H1 (cell line): ENCODE measurements around the gene F11. TPM values are rescaled to one million over a fixed set of nuclear protein-coding genes. Genes with fewer than 3 reads are reported as not detected.
"Not testable (repeated sequence)": the region's sequence is repeated elsewhere in the genome, so short reads cannot be mapped to it uniquely, and the experiment has no call there.

Experiments used
- CTCF ChIA-PET: fragments of 300-600 bp; sonication (Branson Sonifier 250); formaldehyde crosslinking; loops from one replicate; lab custom pipeline; 2021; ENCODE audit not compliant: partially characterized antibody; lab: Charles Lee
- POLR2A ChIA-PET: fragments of 300-600 bp; sonication (Branson Sonifier 250); formaldehyde crosslinking; loops from one replicate; lab custom pipeline; 2021; ENCODE audit warnings: inconsistent platforms; ENCODE audit not compliant: partially characterized antibody; lab: Charles Lee
- DNase-seq, 2 experiments: peaks; one replicate each; pipeline versions ENCODE4 v3.0.0 to v3.0.0-alpha.2; 2010 to 2022; ENCODE audit warnings: low spot score in 2 of 2, low read depth in 1 of 2, mixed read lengths in 1 of 2
- FAIRE-seq: peaks from 2 replicates; lab custom pipeline; 2011; peaks lifted over from hg19 to GRCh38; lab: Jason Lieb, UNC
- H2AFZ ChIP-seq: 2 replicates; pipeline ENCODE4 v1.8.1; 2012; ENCODE audit warnings: low read length, inconsistent platforms
- H2AK5ac ChIP-seq: 2 replicates; pipeline ENCODE4 v1.6.1; 2013; ENCODE audit warnings: low read depth, low read length
- H2BK120ac ChIP-seq: replicated peaks from 2 replicates; pipeline ENCODE3; 2013; ENCODE audit warnings: low read depth, low read length, inconsistent platforms
- H2BK12ac ChIP-seq: 2 replicates; pipeline ENCODE4 v1.6.1; 2013; ENCODE audit warnings: low read depth, low read length
- H2BK15ac ChIP-seq: 2 replicates; pipeline ENCODE4 v1.6.1; 2013; ENCODE audit warnings: low read length
- H2BK20ac ChIP-seq: 2 replicates; pipeline ENCODE4 v1.6.1; 2013; ENCODE audit warnings: low read length
- H2BK5ac ChIP-seq: 2 replicates; pipeline ENCODE4 v1.6.1; 2013; ENCODE audit warnings: low read depth, low read length
- H3K14ac ChIP-seq: 2 replicates; pipeline ENCODE4 v1.6.1; 2013; ENCODE audit warnings: inconsistent platforms; ENCODE audit not compliant: insufficient read length
- H3K18ac ChIP-seq: 2 replicates; pipeline ENCODE4 v1.6.1; 2013; ENCODE audit warnings: low read length; ENCODE audit errors: extremely low read depth
- H3K23ac ChIP-seq: 2 replicates; pipeline ENCODE4 v1.6.1; 2013; ENCODE audit warnings: inconsistent platforms; ENCODE audit not compliant: insufficient read length
- H3K23me2 ChIP-seq: 2 replicates; pipeline ENCODE4 v1.6.1; 2013; ENCODE audit warnings: low read depth, low read length
- H3K27ac ChIP-seq: 2 replicates; pipeline ENCODE4 v1.6.1; 2011; ENCODE audit warnings: low read depth, low read length, inconsistent platforms
- H3K27me3 ChIP-seq, 4 experiments: replicated peaks in 1 of 4; 1 replicate in 1 of 4; 2 replicates in 3 of 4; pipeline versions ENCODE4 v1.6.1 to v1.8.1; 2011 to 2013; ENCODE audit warnings: low read length in 3 of 4, mild to moderate bottlenecking in 3 of 4, inconsistent platforms in 2 of 4, mixed read lengths in 2 of 4, moderate library complexity in 1 of 4; ENCODE audit not compliant: control insufficient read depth in 3 of 4, insufficient read depth in 3 of 4; ENCODE audit errors: extremely low read depth in 1 of 4
- H3K36me3 ChIP-seq, 4 experiments: 2 replicates each; pipeline versions ENCODE4 v1.6.1 to v1.8.1; 2011 to 2013; ENCODE audit warnings: mild to moderate bottlenecking in 4 of 4, low read length in 3 of 4, moderate library complexity in 2 of 4, control low read depth in 1 of 4, inconsistent platforms in 1 of 4; ENCODE audit not compliant: insufficient read depth in 4 of 4, control insufficient read depth in 2 of 4
- H3K4ac ChIP-seq: replicated peaks from 2 replicates; pipeline ENCODE3; 2013; ENCODE audit warnings: low read length, low read depth, mixed read lengths, inconsistent platforms; ENCODE audit not compliant: insufficient read length
- H3K4me1 ChIP-seq, 4 experiments: replicated peaks in 1 of 4; 1 replicate in 1 of 4; 2 replicates in 3 of 4; pipeline versions ENCODE4 v1.6.1 to v1.8.1; 2011 to 2013; ENCODE audit warnings: low read length in 3 of 4, inconsistent platforms in 2 of 4, mixed read lengths in 1 of 4; ENCODE audit not compliant: insufficient read depth in 4 of 4, control insufficient read depth in 3 of 4
- H3K4me2 ChIP-seq, 2 experiments: 2 replicates each; pipeline versions ENCODE4 v1.6.1 to v1.8.1; 2011 to 2013; ENCODE audit warnings: low read depth in 2 of 2, low read length in 2 of 2, control low read depth in 1 of 2, inconsistent platforms in 1 of 2, mild to moderate bottlenecking in 1 of 2; ENCODE audit not compliant: insufficient read depth in 1 of 2
- H3K4me3 ChIP-seq, 4 experiments: fragments of 200-600, 300-600 bp in 1 of 4; sonication (generic), shearing (Covaris generic), sonication (Bioruptor Twin) in 1 of 4; 2 replicates each; pipeline versions ENCODE4 v1.5.1 to v1.8.1; 2011 to 2016; ENCODE audit warnings: low read length in 4 of 4, low read depth in 3 of 4, control low read depth in 2 of 4, inconsistent platforms in 2 of 4, mild to moderate bottlenecking in 2 of 4, mixed read lengths in 1 of 4, moderate library complexity in 1 of 4; ENCODE audit not compliant: insufficient read depth in 2 of 4; ENCODE audit errors: extremely low read depth in 1 of 4
- H3K56ac ChIP-seq: replicated peaks from 2 replicates; pipeline ENCODE3; 2013; ENCODE audit warnings: low read depth, mild to moderate bottlenecking, mixed read lengths, low read length, inconsistent platforms; ENCODE audit not compliant: insufficient read length
- H3K79me1 ChIP-seq: 2 replicates; pipeline ENCODE4 v1.6.1; 2013; ENCODE audit warnings: low read depth, low read length, control low read depth
- H3K79me2 ChIP-seq, 2 experiments: 2 replicates each; pipeline versions ENCODE4 v1.6.1 to v1.8.1; 2012 to 2013; ENCODE audit warnings: low read length in 2 of 2, mild to moderate bottlenecking in 2 of 2, inconsistent platforms in 1 of 2; ENCODE audit not compliant: insufficient read depth in 2 of 2, control insufficient read depth in 1 of 2
- H3K9ac ChIP-seq, 4 experiments: replicated peaks in 1 of 4; 1 replicate in 1 of 4; 2 replicates in 3 of 4; pipeline versions ENCODE4 v1.6.1 to v1.8.1; 2011 to 2013; ENCODE audit warnings: low read depth in 3 of 4, low read length in 3 of 4, control low read depth in 2 of 4, mild to moderate bottlenecking in 2 of 4, moderate library complexity in 2 of 4, inconsistent platforms in 1 of 4; ENCODE audit errors: extremely low read depth in 1 of 4
- H3K9me3 ChIP-seq, 2 experiments: 2 replicates each; pipeline versions ENCODE4 v1.6.1 to v1.8.1; 2012 to 2013; ENCODE audit warnings: mild to moderate bottlenecking in 2 of 2, moderate library complexity in 2 of 2, control low read depth in 1 of 2, inconsistent platforms in 1 of 2, low read depth in 1 of 2, low read length in 1 of 2, mixed read lengths in 1 of 2; ENCODE audit not compliant: insufficient read depth in 2 of 2
- H4K20me1 ChIP-seq, 2 experiments: replicated peaks in 1 of 2; 2 replicates each; pipeline versions ENCODE3 to v1.8.1; 2011 to 2013; ENCODE audit warnings: inconsistent platforms in 2 of 2, low read length in 2 of 2, mild to moderate bottlenecking in 1 of 2; ENCODE audit not compliant: insufficient read depth in 2 of 2, control insufficient read depth in 1 of 2
- H4K5ac ChIP-seq: 2 replicates; pipeline ENCODE4 v1.6.1; 2013; ENCODE audit warnings: low read length, low read depth, mixed read lengths, inconsistent platforms; ENCODE audit not compliant: insufficient read length
- H4K8ac ChIP-seq: 2 replicates; pipeline ENCODE4 v1.8.0; 2013; ENCODE audit warnings: mild to moderate bottlenecking, moderate library complexity, low read length, inconsistent platforms; ENCODE audit not compliant: insufficient read depth; ENCODE audit errors: extremely low read depth
- H4K91ac ChIP-seq: replicated peaks from 2 replicates; pipeline ENCODE3; 2013; ENCODE audit warnings: low read length, mixed read lengths, inconsistent platforms; ENCODE audit not compliant: insufficient read length
- WGBS, 2 experiments: shearing (Covaris generic) in 1 of 2; methylation state at CpG; one replicate each; pipeline versions ENCODE4 v1.1.6 to v1.1.7; 2013 to 2015; ENCODE audit warnings: low lambda C conversion rate in 2 of 2, mixed read lengths in 2 of 2, inconsistent platforms in 1 of 2, low coverage in 1 of 2, missing lambda C conversion rate in 1 of 2; ENCODE audit not compliant: insufficient replicate concordance in 2 of 2, insufficient coverage in 1 of 2, insufficient read length in 1 of 2; ENCODE audit errors: extremely low coverage in 1 of 2, missing lambda C conversion rate in 1 of 2; 5-methylcytosine and 5-hydroxymethylcytosine counted together
- polyA plus RNA-seq, 7 experiments: library from polyadenylated mRNA; depleted of rRNA in 3 of 7; stranded (reverse) in 5 of 7; unstranded in 2 of 7; fragments of >200 nt in 5 of 7; fragments of 200-250 nt in 2 of 7; gene quantifications; 1 replicate in 5 of 7; 2 replicates in 1 of 7; 4 replicates in 1 of 7; pipeline versions ENCODE4 v1.2.1 to v1.2.3, GENCODE V29; 2011 to 2013; ENCODE audit warnings: missing spikeins in 2 of 7, mixed read lengths in 2 of 7
- total RNA-seq: library from RNA; stranded (reverse); fragmentation: NEBNext Ultra II Directional; extraction: Animal tissue kit (Norgen Biotek cat#: 25700); gene quantifications from 2 replicates; pipeline ENCODE4 v1.2.1, GENCODE V29; 2021

Gene F11
- total and polyA plus RNA-seq, 2 of the 8 experiments (the other 6 are each of a cell fraction or from before 2014, with no cell fraction given): 0.27 to 0.99 TPM

GRCh38 chr4:186273392-186273789 lies 7.4 kb downstream of the F11 start:
- H2BK12ac ChIP-seq, H2BK5ac ChIP-seq, H3K18ac ChIP-seq, H3K79me2 ChIP-seq, H2BK120ac ChIP-seq, H4K20me1 ChIP-seq, DNase-seq, CTCF ChIA-PET, H4K8ac ChIP-seq, H2BK15ac ChIP-seq, H3K23ac ChIP-seq, H3K4me1 ChIP-seq, H3K9me3 ChIP-seq, H2AK5ac ChIP-seq, POLR2A ChIA-PET, H3K56ac ChIP-seq, H3K27ac ChIP-seq, H3K9ac ChIP-seq, H3K4me2 ChIP-seq, H4K91ac ChIP-seq, H2BK20ac ChIP-seq, H3K4me3 ChIP-seq, H3K4ac ChIP-seq, FAIRE-seq, H3K27me3 ChIP-seq, H3K36me3 ChIP-seq, H3K79me1 ChIP-seq, H3K23me2 ChIP-seq, H4K5ac ChIP-seq, H2AFZ ChIP-seq, H3K14ac ChIP-seq: not testable (repeated sequence)
- WGBS, 2 experiments: 94% methylated on average over 5 of the region's 5 CpGs; no CpG with 5 or more reads in 1 of the 2 experiments
